HL-60 (cell line): ENCODE results near the gene ITSN1.
A peak's percentile ranks its signal among the peaks of the same experiment; 100 is the strongest.

Experiments used
- DNase-seq, 2 experiments: peaks; one replicate each; pipeline ENCODE4 v3.0.0-alpha.2; 2010 to 2020; ENCODE audit warnings: low read depth in 1 of 2, low spot score in 1 of 2
- H3K27ac ChIP-seq: fragments of 250-450 bp; sonication (Bioruptor Pico); replicated peaks from 2 replicates; pipeline ENCODE4 v1.5.1; 2020; ENCODE audit warnings: mild to moderate bottlenecking, moderate library complexity
- H3K27me3 ChIP-seq: fragments of 250-450 bp; sonication (Bioruptor Pico); 2 replicates; pipeline ENCODE4 v1.5.1; 2021; ENCODE audit warnings: mild to moderate bottlenecking, moderate library complexity; ENCODE audit not compliant: insufficient read depth, poor library complexity, severe bottlenecking
- H3K4me3 ChIP-seq: replicated peaks from 2 replicates; pipeline ENCODE4 v1.5.1; 2011; ENCODE audit warnings: mild to moderate bottlenecking, control low read depth, low read length; ENCODE audit not compliant: insufficient read depth
- CTCF ChIP-seq: IDR thresholded peaks from one replicate; pipeline ENCODE4 v1.5.1; 2011; ENCODE audit warnings: low read length, control low read depth, inconsistent platforms; ENCODE audit not compliant: insufficient read depth
- GABPA ChIP-seq: IDR thresholded peaks from 2 replicates; pipeline ENCODE4 v1.6.1; 2012; ENCODE audit warnings: low read depth
- POLR2AphosphoS5 ChIP-seq: IDR thresholded peaks from 2 replicates; pipeline ENCODE4 v1.6.1; 2012; ENCODE audit warnings: low read depth
- REST ChIP-seq: IDR thresholded peaks from 2 replicates; pipeline ENCODE4 v1.6.1; 2012; ENCODE audit warnings: low read depth; ENCODE audit not compliant: insufficient replicate concordance
- SPI1 ChIP-seq: IDR thresholded peaks from 2 replicates; pipeline ENCODE4 v1.6.1; 2012; ENCODE audit warnings: low read depth, mild to moderate bottlenecking, borderline replicate concordance

ITSN1 gene

GRCh38 chr21:33948951-33949444, 306.7 kb downstream of the ITSN1 start:
- Histone ChIP-seq H3K27me3 (no peaks in the 10 kb centered on the region), H3K27ac (peak overlapping the region; percentile 75), H3K4me3 (no peak overlapping the region)
- no peak for DNase-seq
- TF ChIP-seq POLR2AphosphoS5, result no peak
- no peak for TF ChIP-seq SPI1
- TF ChIP-seq GABPA, result no peak
- no peak for TF ChIP-seq REST
- TF ChIP-seq CTCF, result no peak
